ENCODE measurements around the gene CYB5A.

CYB5A gene

DNA sequence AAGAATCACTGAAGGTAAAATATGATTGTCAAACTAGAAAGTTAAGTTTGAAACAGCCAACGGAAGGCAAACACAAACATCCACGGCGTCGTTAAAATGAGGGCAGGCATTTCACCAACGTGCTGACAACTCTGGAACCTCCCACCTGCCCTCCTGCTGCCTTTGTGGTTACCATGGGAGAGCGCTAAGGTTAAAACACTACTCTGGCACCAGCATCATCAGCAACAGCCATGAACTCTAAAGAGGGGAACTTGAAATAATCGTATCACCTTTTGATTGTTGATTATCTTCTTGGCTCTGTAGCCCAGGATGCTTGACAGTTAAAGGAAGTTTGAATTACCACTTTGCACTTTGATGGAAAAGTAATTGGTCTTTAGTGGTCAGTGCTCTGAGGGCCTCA is 34.7 kb downstream of the CYB5A start:
- TF ChIP-seq, protein P1, sequence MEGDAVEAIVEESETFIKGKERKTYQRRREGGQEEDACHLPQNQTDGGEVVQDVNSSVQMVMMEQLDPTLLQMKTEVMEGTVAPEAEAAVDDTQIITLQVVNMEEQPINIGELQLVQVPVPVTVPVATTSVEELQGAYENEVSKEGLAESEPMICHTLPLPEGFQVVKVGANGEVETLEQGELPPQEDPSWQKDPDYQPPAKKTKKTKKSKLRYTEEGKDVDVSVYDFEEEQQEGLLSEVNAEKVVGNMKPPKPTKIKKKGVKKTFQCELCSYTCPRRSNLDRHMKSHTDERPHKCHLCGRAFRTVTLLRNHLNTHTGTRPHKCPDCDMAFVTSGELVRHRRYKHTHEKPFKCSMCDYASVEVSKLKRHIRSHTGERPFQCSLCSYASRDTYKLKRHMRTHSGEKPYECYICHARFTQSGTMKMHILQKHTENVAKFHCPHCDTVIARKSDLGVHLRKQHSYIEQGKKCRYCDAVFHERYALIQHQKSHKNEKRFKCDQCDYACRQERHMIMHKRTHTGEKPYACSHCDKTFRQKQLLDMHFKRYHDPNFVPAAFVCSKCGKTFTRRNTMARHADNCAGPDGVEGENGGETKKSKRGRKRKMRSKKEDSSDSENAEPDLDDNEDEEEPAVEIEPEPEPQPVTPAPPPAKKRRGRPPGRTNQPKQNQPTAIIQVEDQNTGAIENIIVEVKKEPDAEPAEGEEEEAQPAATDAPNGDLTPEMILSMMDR (IDR thresholded peaks at IDR 0.05; ENCODE audit: low read length, missing control alignments): no peak
- no peak for DNase-seq (ENCODE audit: low read depth)
- H3K4me3 ChIP-seq (replicated peaks; ENCODE audit: low read depth, low read length): no peak overlapping the region

DNA sequence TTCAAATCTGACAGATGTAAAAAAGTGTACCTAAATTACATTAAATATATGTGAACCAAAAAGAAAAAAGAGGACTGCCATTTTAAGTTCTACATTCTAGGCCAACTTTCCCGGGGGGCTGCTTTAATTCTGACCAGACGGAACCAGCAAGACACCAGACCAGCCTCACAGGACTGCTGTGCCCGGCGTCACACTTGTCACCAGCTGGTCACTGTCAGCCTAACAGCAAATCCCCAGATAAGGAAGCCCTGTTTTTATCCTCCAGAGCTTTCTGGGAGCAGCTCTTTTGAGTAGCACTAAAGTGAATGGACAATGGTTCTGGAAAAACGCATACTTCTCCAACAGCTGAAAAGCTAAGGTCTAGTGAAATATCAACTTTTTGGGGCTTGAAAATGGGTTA is 35.6 kb downstream of the CYB5A start:
- TF ChIP-seq, protein P1 (IDR thresholded peaks at IDR 0.05; ENCODE audit: low read length, missing control alignments): no peak
- H3K4me3 ChIP-seq (replicated peaks; ENCODE audit: low read depth, low read length): no peak overlapping the region
- no peak for DNase-seq (ENCODE audit: low read depth)

- TF ChIP-seq, protein P1 (IDR thresholded peaks at IDR 0.05; ENCODE audit: low read length, missing control alignments): no peak
- peak; percentile 37 for DNase-seq (ENCODE audit: low read depth)
- H3K4me3 ChIP-seq (replicated peaks; ENCODE audit: low read depth, low read length): no peak overlapping the region
Observed at GRCh38 chr18:74255131-74255616, 36.6 kb downstream of the CYB5A start.

GRCh38 chr18:74252039-74252395 is 39.7 kb downstream of the CYB5A start:
- H3K4me3 ChIP-seq (replicated peaks; ENCODE audit: low read depth, low read length): no peak overlapping the region
- TF ChIP-seq, protein P1 (IDR thresholded peaks at IDR 0.05; ENCODE audit: low read length, missing control alignments): no peak
- DNase-seq (ENCODE audit: low read depth): peak; percentile 49

DNA sequence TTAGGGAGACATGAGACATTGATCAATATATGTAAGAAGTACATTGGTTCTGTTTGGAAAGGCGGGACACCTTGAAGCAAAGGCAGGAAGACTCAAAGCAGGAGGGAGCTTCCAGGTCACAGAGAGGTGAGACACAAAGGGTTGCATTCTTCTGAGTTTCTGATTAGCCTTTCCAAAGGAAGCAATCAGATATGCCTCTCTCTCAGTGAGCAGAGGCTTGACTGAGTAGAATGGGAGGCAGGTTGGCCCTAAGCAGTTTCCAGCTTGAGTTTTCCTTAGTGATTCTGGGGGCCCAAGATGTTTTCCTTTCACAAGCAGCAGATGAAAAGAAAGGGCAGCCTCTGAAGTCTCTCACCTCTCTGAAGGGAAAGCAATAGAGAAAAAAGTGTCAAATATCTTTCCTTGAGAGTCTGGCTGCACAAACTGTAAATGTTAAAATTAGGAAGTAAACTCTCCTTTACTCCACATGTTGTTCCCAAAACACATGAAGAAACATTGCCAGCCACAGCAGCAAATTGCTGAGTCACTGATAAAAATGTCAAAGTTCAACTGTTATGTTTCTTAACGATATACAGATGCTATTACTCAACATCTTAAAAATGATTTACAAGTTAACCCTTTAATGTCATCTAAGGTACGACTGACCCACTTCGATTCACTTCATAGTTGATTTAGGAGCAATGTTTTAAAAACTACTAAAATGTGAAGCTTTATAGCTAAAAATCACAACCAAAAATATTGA is 40.3 kb downstream of the CYB5A start:
- TF ChIP-seq, protein P1 (IDR thresholded peaks at IDR 0.05; ENCODE audit: low read length, missing control alignments): no peak
- H3K4me3 ChIP-seq (replicated peaks; ENCODE audit: low read depth, low read length): no peak overlapping the region
- DNase-seq (ENCODE audit: low read depth): peak; percentile 90

GRCh38 chr18:74250131-74250530 is 41.6 kb downstream of the CYB5A start:
- no peak overlapping the region for H3K4me3 ChIP-seq (replicated peaks; ENCODE audit: low read depth, low read length)
- no peak for DNase-seq (ENCODE audit: low read depth)
- TF ChIP-seq, protein P1 (IDR thresholded peaks at IDR 0.05; ENCODE audit: low read length, missing control alignments): no peak

Data from fibroblast of pulmonary artery (primary cell).